ENCODE results near the gene TMEM179.

The TMEM179 gene

DNA sequence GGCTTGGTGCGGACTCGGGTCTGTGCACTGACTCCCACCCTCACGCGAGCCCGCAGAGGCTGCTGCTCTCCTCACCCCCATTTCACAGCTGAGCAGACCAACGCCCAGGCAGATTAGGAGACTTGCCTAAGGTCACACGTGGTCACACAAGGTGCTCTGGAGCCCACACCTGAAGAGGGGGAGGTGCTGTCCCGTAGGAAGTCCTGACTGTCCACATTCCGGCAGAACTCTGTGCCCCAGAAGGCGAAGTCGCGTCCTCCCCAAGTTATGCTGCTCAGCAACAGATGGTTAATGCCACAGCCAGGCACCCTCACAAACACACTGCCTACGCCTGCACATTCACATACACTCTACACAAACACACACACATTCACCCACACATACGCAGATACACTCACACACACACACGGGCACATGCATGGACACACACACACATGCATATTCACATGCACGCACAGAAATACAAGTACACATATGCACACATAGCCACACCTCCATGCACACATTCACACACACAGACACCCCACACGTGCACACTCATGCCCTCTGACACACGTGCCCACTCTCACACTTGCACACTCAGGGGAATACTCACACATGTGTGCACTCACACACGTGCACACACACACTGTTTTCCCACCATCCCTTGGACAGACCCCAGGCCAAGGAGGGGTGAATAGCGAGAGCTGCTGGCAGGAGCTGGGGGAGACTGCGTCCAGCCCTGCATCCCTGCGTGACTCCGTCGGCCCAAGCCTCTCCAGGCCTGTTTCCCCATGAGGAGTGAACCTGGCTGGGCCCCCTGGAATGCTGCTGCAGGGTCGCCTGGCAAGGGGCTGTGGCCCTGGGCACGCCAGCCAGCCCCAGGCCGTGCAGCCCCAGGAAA lies 20.9 kb downstream of the TMEM179 start:
- TF ChIP-seq EP300 (IDR thresholded peaks at IDR 0.05; ENCODE audit: borderline replicate concordance), result no peak
- TF ChIP-seq EGR1 (IDR thresholded peaks at IDR 0.05), result no peak
- TF ChIP-seq CEBPB (IDR thresholded peaks at IDR 0.05), result no peak
- TF ChIP-seq TEAD4 (IDR thresholded peaks at IDR 0.05), result no peak
- TF ChIP-seq CREB1 (IDR thresholded peaks at IDR 0.05; ENCODE audit: low read depth), result no peak
- TF ChIP-seq NFIC (IDR thresholded peaks at IDR 0.05), result no peak
- no peak for TF ChIP-seq MAX (IDR thresholded peaks at IDR 0.05)
- no peak for TF ChIP-seq YY1 (IDR thresholded peaks at IDR 0.05; ENCODE audit: low read depth)
- no peak for TF ChIP-seq FOXM1 (IDR thresholded peaks at IDR 0.05; ENCODE audit: borderline replicate concordance, low read depth)
- no peak for TF ChIP-seq REST (IDR thresholded peaks at IDR 0.05; ENCODE audit: low read depth)
- no peak for TF ChIP-seq TAF1 (IDR thresholded peaks at IDR 0.05; ENCODE audit: low read depth)
- TF ChIP-seq, protein P1, sequence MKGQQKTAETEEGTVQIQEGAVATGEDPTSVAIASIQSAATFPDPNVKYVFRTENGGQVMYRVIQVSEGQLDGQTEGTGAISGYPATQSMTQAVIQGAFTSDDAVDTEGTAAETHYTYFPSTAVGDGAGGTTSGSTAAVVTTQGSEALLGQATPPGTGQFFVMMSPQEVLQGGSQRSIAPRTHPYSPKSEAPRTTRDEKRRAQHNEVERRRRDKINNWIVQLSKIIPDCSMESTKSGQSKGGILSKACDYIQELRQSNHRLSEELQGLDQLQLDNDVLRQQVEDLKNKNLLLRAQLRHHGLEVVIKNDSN (IDR thresholded peaks at IDR 0.05), result no peak
- no peak for TF ChIP-seq TCF12 (IDR thresholded peaks at IDR 0.05; ENCODE audit: low read depth)
- TF ChIP-seq ZBTB7A (IDR thresholded peaks at IDR 0.05; ENCODE audit: low read depth), result no peak
- TF ChIP-seq RAD21 (IDR thresholded peaks at IDR 0.05; ENCODE audit: low read depth), result no peak

DNA sequence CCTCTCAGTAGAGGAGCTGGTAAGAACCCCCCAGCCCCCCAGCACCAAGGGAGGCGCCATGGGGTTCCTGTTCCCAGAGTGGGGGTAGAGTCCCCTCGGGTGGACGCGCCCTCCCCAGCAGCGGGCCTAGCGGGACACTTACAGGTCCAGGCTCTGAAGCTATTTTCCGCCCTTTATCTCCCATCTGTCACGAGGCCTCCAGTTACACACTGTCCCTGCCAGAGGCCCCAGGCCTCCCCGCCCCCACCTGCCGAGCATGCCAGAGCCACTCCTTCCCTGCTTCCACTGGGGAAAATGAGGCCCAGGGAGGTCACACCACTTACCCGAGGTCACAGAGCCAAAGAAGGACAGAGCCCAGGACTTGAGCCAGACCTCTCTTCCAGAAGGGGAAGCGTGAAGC lies 21.9 kb downstream of the TMEM179 start:
- TF ChIP-seq CEBPB (IDR thresholded peaks at IDR 0.05) (no peak), CREB1 (IDR thresholded peaks at IDR 0.05; ENCODE audit: low read depth) (no peak), TCF12 (IDR thresholded peaks at IDR 0.05; ENCODE audit: low read depth) (no peak), TAF1 (IDR thresholded peaks at IDR 0.05; ENCODE audit: low read depth) (no peak), FOXM1 (IDR thresholded peaks at IDR 0.05; ENCODE audit: borderline replicate concordance, low read depth) (no peak), NFIC (IDR thresholded peaks at IDR 0.05) (no peak)

GRCh38 chr14:104582005-104582404 lies 22.6 kb downstream of the TMEM179 start:
- TF ChIP-seq MAX (IDR thresholded peaks at IDR 0.05) (no peak), EGR1 (IDR thresholded peaks at IDR 0.05) (no peak), CEBPB (IDR thresholded peaks at IDR 0.05) (no peak), RAD21 (IDR thresholded peaks at IDR 0.05; ENCODE audit: low read depth) (no peak), NFIC (IDR thresholded peaks at IDR 0.05) (no peak), FOXM1 (IDR thresholded peaks at IDR 0.05; ENCODE audit: borderline replicate concordance, low read depth) (no peak), TAF1 (IDR thresholded peaks at IDR 0.05; ENCODE audit: low read depth) (no peak), YY1 (IDR thresholded peaks at IDR 0.05; ENCODE audit: low read depth) (no peak), REST (IDR thresholded peaks at IDR 0.05; ENCODE audit: low read depth) (no peak), TEAD4 (IDR thresholded peaks at IDR 0.05) (no peak), EP300 (IDR thresholded peaks at IDR 0.05; ENCODE audit: borderline replicate concordance) (no peak), CREB1 (IDR thresholded peaks at IDR 0.05; ENCODE audit: low read depth) (no peak), TCF12 (IDR thresholded peaks at IDR 0.05; ENCODE audit: low read depth) (no peak)
- TF ChIP-seq, protein P1 (IDR thresholded peaks at IDR 0.05), result no peak

DNA sequence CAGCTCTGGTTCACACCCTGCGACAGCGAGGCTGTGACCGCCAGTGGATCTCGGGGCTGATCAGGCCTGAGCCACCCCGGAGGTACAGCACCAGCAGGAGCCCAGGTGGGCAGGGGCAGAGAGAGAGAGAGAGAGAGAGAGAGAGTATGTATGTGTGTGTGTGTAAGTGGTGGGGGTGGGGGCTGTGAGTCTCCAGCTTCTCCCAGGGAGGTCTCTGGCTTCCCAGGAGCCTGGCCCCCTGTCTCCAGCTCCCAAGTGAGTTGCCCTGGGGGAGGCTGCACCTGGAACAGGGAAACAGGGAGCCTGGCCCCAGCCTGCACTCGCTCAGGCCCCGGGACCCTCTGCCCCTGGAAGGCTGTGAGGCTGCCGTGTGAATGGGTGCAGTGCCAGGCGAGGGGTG lies 23.1 kb downstream of the TMEM179 start:
- no peak for TF ChIP-seq CEBPB (IDR thresholded peaks at IDR 0.05)
- no peak for TF ChIP-seq REST (IDR thresholded peaks at IDR 0.05; ENCODE audit: low read depth)
- no peak for TF ChIP-seq EGR1 (IDR thresholded peaks at IDR 0.05)
- no peak for TF ChIP-seq TEAD4 (IDR thresholded peaks at IDR 0.05)
- TF ChIP-seq TAF1 (IDR thresholded peaks at IDR 0.05; ENCODE audit: low read depth), result no peak
- TF ChIP-seq RAD21 (IDR thresholded peaks at IDR 0.05; ENCODE audit: low read depth), result no peak
- TF ChIP-seq, protein P1 (IDR thresholded peaks at IDR 0.05), result no peak
- TF ChIP-seq YY1 (IDR thresholded peaks at IDR 0.05; ENCODE audit: low read depth), result no peak
- no peak for TF ChIP-seq TCF12 (IDR thresholded peaks at IDR 0.05; ENCODE audit: low read depth)
- no peak for TF ChIP-seq NFIC (IDR thresholded peaks at IDR 0.05)
- TF ChIP-seq MAX (IDR thresholded peaks at IDR 0.05), result no peak
- TF ChIP-seq FOXM1 (IDR thresholded peaks at IDR 0.05; ENCODE audit: borderline replicate concordance, low read depth), result no peak
- no peak for TF ChIP-seq ZBTB7A (IDR thresholded peaks at IDR 0.05; ENCODE audit: low read depth)
- TF ChIP-seq EP300 (IDR thresholded peaks at IDR 0.05; ENCODE audit: borderline replicate concordance), result no peak
- TF ChIP-seq CREB1 (IDR thresholded peaks at IDR 0.05; ENCODE audit: low read depth), result no peak
